Stimulated activated CD8-positive, alpha-beta memory T cell treated with anti-CD3 and anti-CD28 coated beads, Interleukin-15, amount 100 ng/mL, for 4 hours (primary cell): ENCODE measurements around the gene FANCB.

Experiments
- DNase-seq, 2 donors: peaks; one replicate each; pipeline ENCODE4 v3.0.0-alpha.2; 2020; ENCODE audit warnings: low read depth in 2 of 2

Gene FANCB

DNA sequence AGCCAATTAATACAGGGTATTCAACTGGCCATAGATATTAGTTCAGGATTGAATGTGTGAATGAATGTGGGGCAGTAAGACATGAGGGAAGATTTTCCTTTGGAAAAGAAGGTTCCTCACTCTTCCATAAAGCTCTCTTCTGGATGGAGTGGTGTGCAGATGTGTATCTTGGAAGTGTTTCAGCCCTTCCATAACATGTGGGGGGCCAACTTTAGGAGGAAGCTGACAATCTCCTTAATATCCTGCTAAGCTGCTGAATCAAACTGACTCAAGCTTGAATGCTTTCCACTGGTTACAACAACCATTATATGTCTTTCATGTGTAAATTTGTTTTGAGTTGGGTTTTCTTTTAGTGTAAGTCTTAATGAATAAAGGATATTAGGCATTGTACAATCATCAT lies 40.3 kb downstream of the FANCB start:
- DNase-seq, result no peak

- DNase-seq, result no peak
These were observed 40.7 kb downstream of the FANCB start for GRCh38 chrX:14832151-14832550.

GRCh38 chrX:14829643-14830042 lies 43.2 kb downstream of the FANCB start:
- DNase-seq, result no peak

- no peak for DNase-seq
These were observed 46.5 kb downstream of the FANCB start for GRCh38 chrX:14826319-14826718.

DNA sequence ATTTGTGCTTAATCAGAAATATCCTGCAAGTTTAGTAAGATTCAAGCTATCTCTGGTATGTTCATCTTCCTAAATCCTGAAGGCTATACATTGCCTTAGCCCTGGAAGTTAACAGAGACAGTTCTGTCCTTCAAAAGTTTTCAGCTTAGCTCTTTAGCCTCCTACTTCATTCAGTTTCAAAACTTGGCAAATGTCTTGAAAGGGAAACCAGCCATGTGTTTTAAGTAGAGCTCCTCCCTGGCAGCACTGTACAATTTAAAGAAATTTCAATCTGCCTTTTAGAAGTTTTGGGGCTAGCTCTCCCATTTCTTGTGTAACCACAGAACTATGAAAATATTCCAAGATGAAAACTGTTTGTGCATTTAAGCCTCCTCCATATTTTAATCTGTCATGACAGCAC lies 47.0 kb downstream of the FANCB start:
- DNase-seq, result no peak

GRCh38 chrX:14819769-14820168 lies 53.1 kb downstream of the FANCB start:
- DNase-seq, result no peak

- no peak for DNase-seq
These were observed 55.3 kb downstream of the FANCB start for GRCh38 chrX:14817571-14817970.

- DNase-seq, result no peak
These were observed 69.7 kb downstream of the FANCB start for GRCh38 chrX:14802943-14803710.

DNA sequence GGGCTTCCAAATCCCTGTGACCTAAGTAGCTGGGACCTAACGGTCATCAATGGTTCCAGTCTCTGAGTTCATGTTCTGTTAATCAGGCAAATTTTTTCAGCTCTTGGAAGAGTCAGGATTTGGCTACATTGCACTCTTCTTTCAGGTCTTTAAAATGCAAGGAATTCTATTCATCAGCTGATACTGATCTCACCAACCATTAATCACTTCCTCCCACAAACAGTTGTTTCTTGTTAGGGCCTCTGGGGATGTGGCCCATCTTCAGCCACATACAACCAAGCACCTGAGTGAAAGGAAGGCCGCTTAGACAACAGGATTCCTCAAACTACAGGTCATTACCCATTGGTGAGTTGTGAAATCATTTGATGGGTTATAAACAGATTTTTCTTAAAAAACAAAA lies 71.7 kb downstream of the FANCB start:
- DNase-seq, result no peak

DNA sequence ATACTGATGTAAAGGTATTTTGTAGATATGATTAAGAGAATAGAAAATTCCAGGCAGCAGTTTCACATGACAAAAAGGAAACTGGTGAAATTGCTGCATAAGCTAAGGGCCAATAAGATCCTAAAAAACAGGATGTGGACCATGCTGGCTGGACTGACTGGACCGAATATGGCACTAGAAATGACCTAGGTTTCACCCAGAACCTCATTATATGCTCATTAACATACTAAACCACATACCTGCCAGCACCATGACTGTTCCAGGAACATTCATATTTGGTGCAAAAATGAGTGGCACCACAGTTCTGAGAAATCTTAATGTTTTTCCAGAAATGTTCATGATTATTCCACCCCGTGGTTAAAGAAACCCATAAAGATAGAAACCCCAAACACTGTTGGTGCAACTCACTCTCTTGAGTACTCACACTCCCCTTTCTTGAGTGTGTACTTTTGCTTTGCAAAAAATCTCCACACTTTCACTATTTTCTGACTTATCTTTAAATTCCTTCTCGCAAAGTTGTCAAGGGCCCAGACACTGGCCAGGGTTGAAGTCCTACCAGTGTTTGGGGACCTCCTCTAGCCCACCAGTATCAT lies 74.0 kb downstream of the FANCB start:
- DNase-seq, result no peak
